IMR-90 (cell line): ENCODE measurements around the gene DENND2D.

Source experiments
- CHD1 ChIP-seq: IDR thresholded peaks from 2 replicates; pipeline ENCODE4 v1.6.1; 2012; ENCODE audit warnings: low read depth, low read length, improper control_type of control experiment
- FOS ChIP-seq: fragments of 150-350 bp; IDR thresholded peaks from 2 replicates; pipeline ENCODE4 v1.6.1; 2016; ENCODE audit warnings: low read depth, low read length
- MAZ ChIP-seq: IDR thresholded peaks from 2 replicates; pipeline ENCODE4 v1.6.1; 2012; ENCODE audit warnings: low read depth, mild to moderate bottlenecking, low read length, improper control_type of control experiment, moderate library complexity, borderline replicate concordance
- NFE2L2 ChIP-seq: fragments of 150-350 bp; IDR thresholded peaks from 2 replicates; pipeline ENCODE4 v1.6.1; 2016; ENCODE audit warnings: low read depth, mild to moderate bottlenecking, low read length
- POLR2A ChIP-seq: IDR thresholded peaks from 2 replicates; pipeline ENCODE4 v1.6.1; 2012; ENCODE audit warnings: mild to moderate bottlenecking, low read depth, low read length
- RAD21 ChIP-seq: IDR thresholded peaks from 2 replicates; pipeline ENCODE4 v1.6.1; 2012; ENCODE audit warnings: low read length, improper control_type of control experiment
- RCOR1 ChIP-seq: IDR thresholded peaks from 2 replicates; pipeline ENCODE4 v1.6.1; 2012; ENCODE audit warnings: mild to moderate bottlenecking, low read length, improper control_type of control experiment; ENCODE audit not compliant: insufficient replicate concordance
- TF ChIP-seq, protein P1 (sequence below): conservative IDR thresholded peaks from 2 replicates; pipeline ENCODE4 v1.5.1; 2012; ENCODE audit warnings: mild to moderate bottlenecking, low read depth, low read length, improper control_type of control experiment
- TF ChIP-seq, protein P2 (sequence below): fragments of 150-350 bp; IDR thresholded peaks from 2 replicates; pipeline ENCODE4 v1.6.1; 2017; ENCODE audit warnings: mild to moderate bottlenecking, antibody characterized with exemption, low read length, low read depth

GRCh38 chr1:111238056-111238795 lies 37.8 kb upstream of the DENND2D start:
- TF ChIP-seq, protein P1, sequence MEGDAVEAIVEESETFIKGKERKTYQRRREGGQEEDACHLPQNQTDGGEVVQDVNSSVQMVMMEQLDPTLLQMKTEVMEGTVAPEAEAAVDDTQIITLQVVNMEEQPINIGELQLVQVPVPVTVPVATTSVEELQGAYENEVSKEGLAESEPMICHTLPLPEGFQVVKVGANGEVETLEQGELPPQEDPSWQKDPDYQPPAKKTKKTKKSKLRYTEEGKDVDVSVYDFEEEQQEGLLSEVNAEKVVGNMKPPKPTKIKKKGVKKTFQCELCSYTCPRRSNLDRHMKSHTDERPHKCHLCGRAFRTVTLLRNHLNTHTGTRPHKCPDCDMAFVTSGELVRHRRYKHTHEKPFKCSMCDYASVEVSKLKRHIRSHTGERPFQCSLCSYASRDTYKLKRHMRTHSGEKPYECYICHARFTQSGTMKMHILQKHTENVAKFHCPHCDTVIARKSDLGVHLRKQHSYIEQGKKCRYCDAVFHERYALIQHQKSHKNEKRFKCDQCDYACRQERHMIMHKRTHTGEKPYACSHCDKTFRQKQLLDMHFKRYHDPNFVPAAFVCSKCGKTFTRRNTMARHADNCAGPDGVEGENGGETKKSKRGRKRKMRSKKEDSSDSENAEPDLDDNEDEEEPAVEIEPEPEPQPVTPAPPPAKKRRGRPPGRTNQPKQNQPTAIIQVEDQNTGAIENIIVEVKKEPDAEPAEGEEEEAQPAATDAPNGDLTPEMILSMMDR, result no peak
- TF ChIP-seq POLR2A (no peak), RAD21 (no peak), RCOR1 (no peak), MAZ (no peak), FOS (no peak), CHD1 (no peak), NFE2L2 (no peak)
- TF ChIP-seq, protein P2, sequence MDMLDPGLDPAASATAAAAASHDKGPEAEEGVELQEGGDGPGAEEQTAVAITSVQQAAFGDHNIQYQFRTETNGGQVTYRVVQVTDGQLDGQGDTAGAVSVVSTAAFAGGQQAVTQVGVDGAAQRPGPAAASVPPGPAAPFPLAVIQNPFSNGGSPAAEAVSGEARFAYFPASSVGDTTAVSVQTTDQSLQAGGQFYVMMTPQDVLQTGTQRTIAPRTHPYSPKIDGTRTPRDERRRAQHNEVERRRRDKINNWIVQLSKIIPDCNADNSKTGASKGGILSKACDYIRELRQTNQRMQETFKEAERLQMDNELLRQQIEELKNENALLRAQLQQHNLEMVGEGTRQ, result no peak
